ELF-1 (cell line): Measurements from ENCODE around the gene VAX1.

Source experiments
- DNase-seq: peaks from one replicate; pipeline ENCODE4 v3.0.0-alpha.2; 2016; ENCODE audit warnings: low read depth, low spot score

The VAX1 gene

GRCh38 chr10:117163954-117164548, 26.0 kb upstream of the VAX1 start:
- no peak for DNase-seq

DNA sequence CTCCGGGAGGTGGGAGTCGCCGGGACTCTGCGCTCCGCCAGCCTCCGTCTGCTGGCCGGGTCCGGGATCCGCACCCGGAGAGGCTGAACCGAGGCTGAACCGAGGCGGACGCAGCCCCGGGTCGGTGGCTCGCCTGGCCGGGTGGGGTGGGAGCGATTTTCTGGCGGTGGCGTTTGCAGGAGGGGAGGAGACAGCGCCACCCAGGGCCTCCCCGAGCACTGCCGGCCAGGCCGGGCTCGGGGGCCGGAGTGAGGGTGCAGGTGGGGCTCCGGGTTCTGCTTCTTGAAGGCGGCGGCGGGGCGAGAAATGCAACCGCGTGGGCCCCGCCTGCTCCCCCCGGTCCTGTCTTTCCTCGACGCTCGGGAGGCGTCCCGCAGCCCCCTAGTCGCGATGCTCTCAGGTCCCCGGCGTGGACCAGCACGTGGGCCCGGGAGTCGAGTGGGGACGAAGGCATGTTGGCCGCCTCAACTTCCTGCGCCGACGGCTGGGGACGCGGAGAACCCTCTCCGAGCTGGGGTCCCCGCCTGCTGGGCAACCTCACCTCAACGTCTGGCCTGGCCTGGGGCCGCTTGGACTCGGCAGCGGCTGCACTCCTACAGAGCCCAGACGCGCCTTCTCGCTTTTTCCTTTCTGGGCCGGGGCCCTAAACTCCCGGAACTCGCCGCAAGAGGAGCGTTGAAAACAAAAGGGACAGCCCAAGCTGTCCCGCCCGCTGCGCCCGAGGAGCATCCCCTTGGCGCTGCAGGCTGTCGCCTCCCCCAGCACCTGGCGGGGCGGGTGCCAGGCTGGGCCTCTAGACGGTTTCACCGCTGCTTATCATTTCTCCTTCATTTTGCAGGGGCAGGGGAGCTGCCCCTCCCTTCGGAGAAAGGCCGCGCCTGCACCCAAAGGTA, 25.2 kb upstream of the VAX1 start:
- peak; percentile 68 for DNase-seq

- DNase-seq: peak; percentile 39
These were observed 24.3 kb upstream of the VAX1 start for GRCh38 chr10:117162093-117163060.

DNA sequence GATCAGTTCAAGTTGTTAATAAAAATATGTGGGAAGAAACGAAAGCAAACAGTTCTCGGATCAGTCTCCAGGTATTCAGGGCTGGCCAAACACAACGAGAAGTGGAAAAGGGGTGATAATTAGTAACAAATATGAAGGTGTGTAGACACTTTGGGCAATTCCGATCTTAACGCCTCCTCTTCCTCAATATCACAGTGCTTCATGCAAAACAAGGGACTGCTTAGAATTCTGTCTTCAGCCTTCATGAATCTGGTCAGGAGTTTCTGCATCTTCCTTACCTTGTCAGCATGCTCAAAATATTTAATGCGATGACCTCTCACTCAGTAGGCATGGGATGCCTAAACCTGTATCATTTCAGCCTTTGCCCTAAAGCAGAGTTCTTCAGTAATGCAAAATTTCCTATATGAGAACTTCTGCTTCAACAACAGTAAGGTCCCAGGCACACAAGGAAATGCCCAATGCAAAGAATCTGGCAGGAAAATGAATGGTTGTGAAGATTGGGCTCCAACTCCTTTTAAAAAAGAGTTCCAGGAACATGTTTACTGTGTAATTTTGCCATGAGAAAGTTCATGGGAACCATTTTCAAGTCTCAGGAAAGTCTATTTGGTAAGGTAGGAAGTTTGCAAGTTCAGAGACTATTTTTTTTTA, 23.4 kb upstream of the VAX1 start:
- no peak for DNase-seq

DNA sequence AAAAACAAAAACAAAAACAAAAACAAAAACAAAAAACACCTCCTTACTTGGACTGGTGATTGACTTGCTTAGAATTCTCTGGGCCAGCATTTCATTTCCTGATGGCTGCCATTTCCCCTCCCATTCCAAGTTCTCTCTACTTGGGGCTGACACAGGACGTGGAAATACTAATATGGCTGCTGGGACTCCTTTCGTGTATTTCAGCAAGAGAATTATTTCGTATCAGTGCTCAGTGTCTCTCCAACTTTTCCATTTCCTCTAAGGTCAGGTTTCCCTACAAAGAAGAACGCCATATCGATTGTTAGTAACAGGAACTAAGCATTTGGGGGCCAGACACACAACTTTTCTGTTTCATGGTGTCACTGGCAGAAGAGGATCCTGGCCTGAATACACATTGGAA, 22.5 kb upstream of the VAX1 start:
- peak; percentile 6 for DNase-seq

GRCh38 chr10:117159390-117159789, 21.3 kb upstream of the VAX1 start:
- DNase-seq: peak; percentile 79

- no peak for DNase-seq
These were observed 20.2 kb upstream of the VAX1 start for GRCh38 chr10:117158297-117158696.

- DNase-seq: no peak
These were observed 14.6 kb upstream of the VAX1 start for GRCh38 chr10:117152668-117153067.

- no peak for DNase-seq
These were observed 10.2 kb upstream of the VAX1 start for GRCh38 chr10:117148284-117148683.

GRCh38 chr10:117145019-117145418, 6.9 kb upstream of the VAX1 start:
- no peak for DNase-seq

- no peak for DNase-seq
These were observed 5.2 kb upstream of the VAX1 start for GRCh38 chr10:117143103-117143823.

- peak; percentile 12 for DNase-seq
These were observed 2.4 kb upstream of the VAX1 start for GRCh38 chr10:117140525-117140902.

GRCh38 chr10:117139581-117140524, 1.8 kb upstream of the VAX1 start:
- DNase-seq: peak; percentile 20

- DNase-seq: peak; percentile 81
These were observed 939 bp upstream of the VAX1 start for GRCh38 chr10:117138838-117139580.

DNA sequence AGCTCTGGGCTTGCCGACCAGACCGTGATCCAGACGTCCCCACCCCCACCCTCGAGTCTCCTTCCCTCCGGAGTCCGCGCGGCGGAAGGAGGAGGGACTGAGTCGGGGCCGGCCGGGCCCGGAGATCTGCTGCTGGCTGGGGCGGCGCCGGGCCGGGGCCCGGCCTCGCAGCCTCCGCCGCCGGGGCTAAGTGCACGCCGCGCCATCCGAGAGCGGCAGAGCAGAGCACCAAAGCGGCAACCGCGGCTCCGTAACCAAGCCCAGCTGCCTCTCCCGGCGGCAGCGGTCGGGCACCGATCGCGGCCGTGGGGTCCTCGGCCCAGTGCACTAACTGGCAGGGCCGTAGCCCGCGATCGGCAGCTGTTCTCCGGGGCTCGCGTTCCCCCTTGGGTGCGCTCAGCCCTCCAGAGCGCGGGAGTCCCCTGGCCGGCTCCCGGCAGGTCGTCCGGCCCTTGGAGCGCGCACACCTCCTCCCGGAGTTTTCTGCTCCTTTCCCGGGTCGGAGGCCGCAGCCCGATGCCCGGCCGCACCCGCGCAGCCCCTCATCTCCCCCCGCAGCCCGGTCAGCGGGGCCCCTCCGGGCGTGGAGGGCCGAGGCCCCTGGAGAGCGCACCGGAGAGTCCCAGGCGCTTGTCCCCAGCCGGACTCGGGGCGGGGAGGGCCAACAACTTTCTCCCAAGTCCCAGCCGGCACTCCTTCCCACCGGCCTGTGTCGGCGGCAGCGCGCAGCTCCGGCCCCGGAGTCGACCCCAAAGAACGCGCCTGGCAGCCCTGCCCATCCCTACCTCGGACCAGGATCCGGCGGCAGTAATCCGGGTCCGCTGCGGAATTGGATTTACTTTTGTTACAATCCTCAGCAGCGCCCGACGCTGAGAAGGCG, 799 bp downstream of the VAX1 start:
- DNase-seq: peak; percentile 70

DNA sequence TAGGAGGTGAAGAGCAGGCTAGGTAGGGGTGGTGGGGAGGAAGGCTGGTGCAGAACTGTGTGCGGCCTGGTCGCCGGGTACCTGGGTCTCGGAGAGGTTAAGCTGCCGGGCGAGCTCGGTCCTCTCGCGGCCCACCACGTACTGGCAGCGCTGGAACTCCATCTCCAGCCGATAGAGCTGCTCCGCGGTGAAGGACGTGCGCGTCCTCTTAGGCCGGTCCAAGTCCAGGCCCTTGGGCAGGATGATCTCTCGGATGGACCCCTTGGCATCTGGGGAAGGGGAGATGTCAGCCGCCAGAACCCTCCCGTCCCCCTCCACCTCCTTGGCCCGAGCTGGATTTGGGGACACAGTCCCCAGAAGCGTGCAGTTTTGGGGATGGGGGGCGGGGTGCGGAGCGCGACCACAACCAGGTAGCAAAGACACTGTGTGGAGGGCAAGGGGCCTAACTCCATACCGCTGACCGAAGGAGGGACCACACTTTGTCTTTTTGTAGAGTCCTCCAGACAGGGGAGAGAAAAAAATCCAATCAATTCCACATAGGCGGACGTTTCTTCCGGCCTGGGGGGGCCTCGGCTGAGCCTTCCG, 1.6 kb downstream of the VAX1 start:
- no peak for DNase-seq

GRCh38 chr10:117135480-117136140, 2.5 kb downstream of the VAX1 start:
- no peak for DNase-seq
